ENCODE measurements around the gene FOXQ1. TPM values are rescaled to one million over a fixed set of nuclear protein-coding genes. Genes with fewer than 3 reads are reported as not detected.

Gene FOXQ1
- polyA plus RNA-seq, 1 of the 3 experiments (the other 2 are of a cell fraction) = not detected

GRCh38 chr6:1363729-1364572, 52.1 kb downstream of the FOXQ1 start:
- no peak overlapping the region for H2AFZ ChIP-seq (ENCODE audit: low read depth)
- no peaks in the 10 kb centered on the region for H3K79me2 ChIP-seq (ENCODE audit: insufficient read depth)
- H4K20me1 ChIP-seq (ENCODE audit: insufficient read depth) = no peaks in the 10 kb centered on the region
- no peak overlapping the region for H3K9ac ChIP-seq
- POLR2A ChIA-PET = no interaction called here
- no peaks in the 10 kb centered on the region for H3F3A ChIP-seq (replicated peaks; ENCODE audit: insufficient read depth)
- no peaks in the 10 kb centered on the region for H3K4me1 ChIP-seq (ENCODE audit: control insufficient read depth in 1 of 2, insufficient read depth in 2 of 2, low read depth in 1 of 2, low read length in 1 of 2)
- no peaks in the 10 kb centered on the region for H3K9me2 ChIP-seq
- H3K36me3 ChIP-seq (replicated peaks in 1 of 2; ENCODE audit: control insufficient read depth in 1 of 2, insufficient read depth in 2 of 2, low read length in 1 of 2) = no peaks in the 10 kb centered on the region
- no peak overlapping the region for H3K4me3 ChIP-seq (ENCODE audit: low read depth in 2 of 2, low read length in 1 of 2)
- WGBS (ENCODE audit: low lambda C conversion rate) = 3% methylated on average over 16 of the region's 16 CpGs
- H3K4me2 ChIP-seq = no peak overlapping the region
- H3K27ac ChIP-seq (ENCODE audit: low read depth in 2 of 2, low read length in 1 of 2) = no peak overlapping the region
- peaks cover 21% of the 10 kb centered on the region for H3K27me3 ChIP-seq (ENCODE audit: insufficient read depth)
- TF ChIP-seq NFIC (IDR thresholded peaks at IDR 0.05; ENCODE audit: borderline replicate concordance) = no peak
- TF ChIP-seq, protein P1, sequence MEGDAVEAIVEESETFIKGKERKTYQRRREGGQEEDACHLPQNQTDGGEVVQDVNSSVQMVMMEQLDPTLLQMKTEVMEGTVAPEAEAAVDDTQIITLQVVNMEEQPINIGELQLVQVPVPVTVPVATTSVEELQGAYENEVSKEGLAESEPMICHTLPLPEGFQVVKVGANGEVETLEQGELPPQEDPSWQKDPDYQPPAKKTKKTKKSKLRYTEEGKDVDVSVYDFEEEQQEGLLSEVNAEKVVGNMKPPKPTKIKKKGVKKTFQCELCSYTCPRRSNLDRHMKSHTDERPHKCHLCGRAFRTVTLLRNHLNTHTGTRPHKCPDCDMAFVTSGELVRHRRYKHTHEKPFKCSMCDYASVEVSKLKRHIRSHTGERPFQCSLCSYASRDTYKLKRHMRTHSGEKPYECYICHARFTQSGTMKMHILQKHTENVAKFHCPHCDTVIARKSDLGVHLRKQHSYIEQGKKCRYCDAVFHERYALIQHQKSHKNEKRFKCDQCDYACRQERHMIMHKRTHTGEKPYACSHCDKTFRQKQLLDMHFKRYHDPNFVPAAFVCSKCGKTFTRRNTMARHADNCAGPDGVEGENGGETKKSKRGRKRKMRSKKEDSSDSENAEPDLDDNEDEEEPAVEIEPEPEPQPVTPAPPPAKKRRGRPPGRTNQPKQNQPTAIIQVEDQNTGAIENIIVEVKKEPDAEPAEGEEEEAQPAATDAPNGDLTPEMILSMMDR (IDR thresholded peaks at IDR 0.05) = peak; percentile 25
- no peaks in the 10 kb centered on the region for H3K9me3 ChIP-seq
- CTCF ChIA-PET = interaction anchor here (0.9 to 1.4 kb wide), 3 partner anchors 14 to 39 kb away, joined by 3 to 4 read pairs (median 4); no protein-coding TSS in a partner anchor
- no peak for DNase-seq

Other genes starting within 250 kb of the FOXQ1 start
- not detected in 2 replicates for gene FOXF2, start 77.5 kb downstream of the FOXQ1 start, polyA plus RNA-seq (2012; rRNA removed)

All from SK-N-SH (cell line).